HG03342 (cell line): ENCODE measurements around the gene ACTN1.
"Not testable (repeated sequence)": the region's sequence is repeated elsewhere in the genome, so short reads cannot be mapped to it uniquely, and the experiment has no call there.

Experiments
- ATAC-seq: cut with Tn5 transposase; IDR thresholded peaks from one replicate; pipeline ENCODE4 v1.9.1; 2021; ENCODE audit warnings: mild to moderate bottlenecking, moderate library complexity; ENCODE audit not compliant: unreplicated experiment

The ACTN1 gene

DNA sequence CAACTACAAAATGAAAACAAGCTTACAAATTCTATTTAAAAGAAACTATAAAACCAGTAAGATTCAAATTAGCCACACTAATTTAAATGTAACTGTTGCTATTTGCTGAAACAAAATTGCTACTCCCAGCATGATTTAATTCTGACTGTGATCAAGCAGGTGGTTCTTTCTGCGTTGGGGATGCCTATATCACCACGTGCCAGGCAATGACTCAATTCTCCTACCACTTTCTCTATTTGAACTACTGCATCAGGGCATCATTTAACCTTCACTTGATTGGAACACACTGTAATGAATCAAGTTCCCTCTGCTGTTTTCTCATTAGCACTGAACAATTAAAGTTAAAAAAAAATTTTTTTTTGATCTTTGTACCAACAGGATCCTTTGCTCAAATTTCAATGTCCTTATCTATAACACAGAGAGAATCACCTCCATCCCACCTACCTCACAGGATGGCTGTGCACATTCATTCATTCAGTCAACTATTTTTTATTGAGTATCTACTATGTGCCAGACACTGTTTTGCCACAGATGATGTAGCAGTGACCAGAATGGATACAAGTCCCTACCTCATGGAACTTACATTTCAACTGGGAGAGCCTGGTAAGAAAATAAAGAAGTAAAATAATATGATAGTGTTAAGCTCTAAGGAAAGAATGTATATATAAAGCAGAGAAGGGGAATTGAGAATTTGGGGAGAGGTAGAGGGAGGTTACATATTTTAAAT is 8.0 kb upstream of the ACTN1 start:
- no peak for ATAC-seq

DNA sequence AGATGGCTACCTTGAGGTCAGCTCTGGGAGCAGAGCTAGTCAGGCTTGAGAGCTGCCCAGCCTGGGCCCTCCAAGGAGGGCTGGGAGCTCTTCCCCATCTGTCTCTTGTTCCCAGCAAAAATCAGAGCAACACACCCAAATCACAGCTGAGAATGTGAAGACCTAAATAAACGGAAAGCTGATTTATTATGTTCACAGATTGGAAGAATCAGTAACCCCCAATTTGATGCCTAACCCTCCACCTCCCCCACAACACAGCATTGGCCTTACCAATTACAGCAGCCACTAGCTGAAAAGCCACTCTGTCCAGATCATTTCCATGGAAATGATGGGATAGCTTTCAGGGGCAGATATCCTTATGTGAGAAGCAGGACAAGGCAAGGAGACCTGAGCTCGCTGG is 7.1 kb upstream of the ACTN1 start:
- ATAC-seq, result no peak

DNA sequence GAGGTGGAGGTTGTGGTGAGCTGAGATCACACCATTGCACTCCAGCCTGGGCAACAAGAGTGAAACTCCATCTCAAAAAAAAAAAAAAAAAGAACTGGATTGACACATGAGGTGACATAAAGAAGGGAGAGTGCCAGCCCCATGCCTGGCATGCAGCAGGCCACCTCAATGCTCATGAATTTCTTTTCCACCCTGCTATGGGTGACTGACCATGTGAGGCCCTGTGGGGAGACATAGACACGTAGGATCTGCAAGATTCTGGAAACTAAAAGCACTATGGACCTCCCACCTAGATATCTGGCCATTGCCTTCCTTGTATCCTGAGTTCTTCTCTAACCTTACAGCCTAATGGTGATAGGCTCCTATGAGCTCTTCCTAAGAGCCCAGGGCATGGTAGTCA is 5.6 kb upstream of the ACTN1 start:
- no peak for ATAC-seq

DNA sequence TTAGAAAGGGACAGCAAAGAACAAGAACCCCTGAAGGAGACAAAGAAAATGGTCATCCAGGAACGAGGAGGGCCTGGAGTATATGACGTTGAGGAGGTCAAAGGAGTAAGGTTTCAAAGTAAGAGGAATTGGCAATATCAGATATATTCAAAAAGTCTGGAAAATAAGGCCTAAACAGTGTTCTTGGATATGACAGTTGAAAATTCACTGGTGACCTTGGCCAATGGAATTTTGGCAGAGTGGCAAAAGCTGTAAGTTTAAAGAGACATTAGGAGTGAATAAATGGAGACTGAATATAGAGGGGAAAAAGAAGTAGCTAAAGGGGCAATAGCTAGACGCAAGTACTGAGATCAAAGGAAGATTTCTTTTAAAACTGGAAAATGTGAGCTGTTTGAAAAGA is 4.1 kb upstream of the ACTN1 start:
- no peak for ATAC-seq

DNA sequence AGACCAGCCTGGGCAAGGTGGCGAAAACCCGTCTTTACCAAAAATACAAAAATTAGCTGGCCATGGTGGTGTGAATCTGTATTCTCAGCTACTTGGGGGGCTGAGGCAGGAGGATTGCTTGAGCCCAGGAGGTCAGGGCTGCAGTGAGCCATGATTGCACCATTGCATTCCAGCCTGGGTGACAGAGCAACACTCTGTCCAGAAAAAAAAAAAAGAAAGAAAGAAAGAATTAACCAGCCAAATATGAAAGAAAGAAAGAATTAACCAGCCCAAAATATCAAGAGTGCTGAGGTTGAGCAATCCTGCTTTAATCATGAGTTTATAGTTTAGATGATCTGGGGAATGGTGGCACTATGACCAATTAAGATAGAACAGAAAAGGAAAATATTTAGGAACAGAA is 3.5 kb upstream of the ACTN1 start:
- no peak for ATAC-seq

DNA sequence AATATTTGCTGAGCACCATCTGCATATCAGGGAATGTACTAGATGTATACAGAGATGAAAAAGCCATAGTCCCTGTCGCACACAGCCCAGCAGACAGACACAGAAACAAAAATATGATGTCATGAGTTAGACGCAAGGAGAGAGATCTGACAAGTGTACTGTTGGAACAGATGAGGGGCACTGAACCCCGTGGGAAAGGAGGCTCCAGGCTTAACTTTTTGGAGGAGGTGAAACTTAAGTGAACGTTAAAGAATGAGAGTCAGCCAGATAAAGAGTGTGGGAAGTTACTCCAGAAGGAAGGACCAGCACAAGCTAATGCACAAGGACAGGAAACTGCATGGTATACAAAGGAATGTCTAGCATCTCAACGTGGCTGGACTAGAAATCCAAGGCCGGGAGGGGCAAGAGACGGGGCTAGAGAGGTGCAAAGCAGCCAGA is 2.5 kb upstream of the ACTN1 start:
- ATAC-seq, result no peak

DNA sequence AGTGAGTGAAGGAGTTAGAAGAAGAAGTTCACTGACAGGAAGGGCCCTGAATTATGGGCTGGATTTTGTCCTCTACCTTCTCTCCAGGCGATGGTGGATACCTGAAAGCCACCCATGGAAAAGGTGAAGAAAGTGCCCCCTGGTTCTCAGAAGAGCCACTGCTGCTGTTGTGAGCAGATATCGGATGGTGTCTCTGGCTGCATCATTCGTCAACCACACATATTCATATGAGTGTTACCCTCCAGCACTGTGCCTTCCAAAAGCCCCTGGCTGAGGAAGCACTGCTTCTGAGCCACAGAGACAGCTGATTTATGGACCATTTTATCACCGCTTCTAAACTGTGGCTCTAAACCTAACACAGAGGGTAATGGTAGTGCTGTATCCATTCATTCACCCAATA is 2.0 kb upstream of the ACTN1 start:
- no peak for ATAC-seq

DNA sequence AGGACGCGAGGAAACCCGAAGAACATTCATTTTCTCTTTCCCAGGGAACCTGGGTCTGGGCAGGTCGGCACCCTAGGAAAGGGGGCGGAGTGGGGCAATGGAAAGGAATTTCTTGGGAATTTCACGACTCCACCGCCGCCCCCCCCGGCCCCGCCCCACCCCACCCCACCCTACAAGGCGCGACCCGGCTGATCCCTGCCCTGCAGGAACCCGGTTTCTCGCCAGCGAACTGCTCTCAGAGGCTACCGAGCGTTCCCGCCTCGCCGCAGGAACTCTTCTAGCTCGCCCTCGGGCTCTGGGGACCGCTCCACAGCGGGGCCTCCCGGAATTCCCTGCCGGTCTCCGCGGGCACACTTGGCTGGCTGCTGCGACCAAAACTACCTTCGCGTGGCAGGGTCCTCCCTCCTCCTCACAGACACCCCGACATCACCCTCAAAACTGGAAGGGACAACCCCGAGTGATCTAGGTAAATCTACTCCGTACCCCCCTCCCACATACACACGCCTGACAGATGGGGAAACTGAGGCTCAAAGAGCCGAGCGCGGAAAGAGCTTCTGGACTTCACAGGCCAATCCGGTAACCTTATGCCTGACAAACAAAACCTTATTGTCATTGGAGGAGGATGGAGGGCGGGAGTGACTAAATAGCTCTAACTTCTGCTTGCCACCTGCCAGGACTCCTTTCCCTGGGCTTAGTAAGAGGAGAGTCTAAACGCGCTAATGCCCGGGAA is 785 bp upstream of the ACTN1 start:
- no peak for ATAC-seq

DNA sequence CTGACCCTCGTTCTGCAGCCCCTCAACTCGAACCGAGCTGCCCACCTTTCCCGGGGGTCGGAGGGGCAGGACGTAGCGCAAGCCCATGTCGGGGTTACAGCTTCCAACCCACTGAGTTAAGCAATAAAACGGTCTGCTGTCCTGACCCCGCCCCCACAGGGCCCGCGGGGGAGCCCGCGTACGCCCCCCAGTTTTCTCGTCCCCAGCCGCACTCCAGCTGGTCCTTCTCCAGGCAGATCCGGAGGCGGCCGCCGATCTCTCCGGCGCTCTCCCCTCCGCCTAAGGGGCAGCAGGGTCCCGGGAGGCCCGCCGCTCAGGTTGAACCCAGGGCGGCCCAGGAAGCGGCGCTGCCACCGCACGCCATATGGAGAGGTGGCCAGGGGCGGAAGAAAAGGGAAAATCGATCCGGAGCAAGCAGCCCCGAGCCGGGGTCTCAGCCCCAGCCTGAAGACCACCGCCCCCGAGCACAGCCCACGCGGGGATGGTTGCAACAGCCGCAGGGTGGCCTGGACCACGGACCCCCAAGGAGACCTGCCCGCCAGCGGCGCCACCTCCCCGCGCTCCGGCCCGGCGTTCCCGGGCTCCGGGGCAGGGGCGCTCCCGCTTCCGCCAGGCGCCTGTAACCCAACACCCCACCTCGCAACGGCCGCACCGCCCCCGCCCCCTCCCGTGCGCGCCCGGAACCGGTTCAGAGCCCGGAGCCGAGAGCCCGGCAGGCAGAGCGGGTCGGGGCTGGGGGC is 760 bp downstream of the ACTN1 start:
- no peak for ATAC-seq

DNA sequence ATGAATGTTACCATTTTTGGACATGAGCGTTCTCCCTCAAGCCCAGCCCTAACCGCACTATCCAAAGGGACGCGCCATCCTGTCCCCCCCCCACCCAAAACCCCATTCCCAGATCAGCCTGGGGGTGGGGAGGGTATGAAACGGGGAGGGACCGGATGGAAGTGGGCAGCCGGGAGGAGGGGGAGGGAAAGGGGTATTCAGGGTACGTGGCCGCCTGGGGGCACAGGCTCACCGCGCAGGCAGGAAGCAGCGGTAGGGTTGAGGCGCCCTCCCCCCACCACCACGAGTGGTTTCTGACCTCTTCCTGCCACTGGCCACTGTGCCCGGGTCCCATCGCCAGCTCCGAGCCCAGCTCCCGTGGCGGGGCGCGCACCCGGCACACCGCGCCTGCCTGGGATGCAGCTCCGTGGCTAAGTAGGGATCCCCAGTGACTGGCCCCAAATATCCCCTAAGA is 1.4 kb downstream of the ACTN1 start:
- no peak for ATAC-seq

DNA sequence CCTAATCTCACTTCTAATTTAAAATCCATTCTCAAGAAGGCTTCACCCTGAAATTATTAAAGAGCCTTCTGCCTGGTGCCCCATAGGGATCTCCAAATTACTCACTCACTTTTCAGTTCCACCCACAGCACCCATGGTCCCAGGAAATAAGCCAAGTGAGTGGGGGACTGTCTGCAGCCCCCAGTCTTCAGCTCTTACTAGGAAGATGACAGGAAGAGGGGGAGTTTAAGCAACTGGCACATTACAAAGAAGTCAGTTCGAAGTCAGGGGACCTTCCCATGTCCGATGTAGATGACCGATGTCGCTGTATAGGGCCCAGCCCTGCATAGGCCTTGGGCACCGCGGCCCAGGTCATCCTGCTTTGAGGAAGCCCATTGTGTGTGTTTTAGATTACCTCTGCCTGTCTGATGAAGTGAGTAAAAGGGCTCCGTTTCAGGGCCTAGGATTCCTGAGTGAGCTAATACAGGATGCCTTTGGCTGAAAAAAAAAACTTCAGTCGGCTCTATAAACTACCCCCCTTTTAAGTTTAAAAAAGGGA is 1.9 kb downstream of the ACTN1 start:
- no peak for ATAC-seq

DNA sequence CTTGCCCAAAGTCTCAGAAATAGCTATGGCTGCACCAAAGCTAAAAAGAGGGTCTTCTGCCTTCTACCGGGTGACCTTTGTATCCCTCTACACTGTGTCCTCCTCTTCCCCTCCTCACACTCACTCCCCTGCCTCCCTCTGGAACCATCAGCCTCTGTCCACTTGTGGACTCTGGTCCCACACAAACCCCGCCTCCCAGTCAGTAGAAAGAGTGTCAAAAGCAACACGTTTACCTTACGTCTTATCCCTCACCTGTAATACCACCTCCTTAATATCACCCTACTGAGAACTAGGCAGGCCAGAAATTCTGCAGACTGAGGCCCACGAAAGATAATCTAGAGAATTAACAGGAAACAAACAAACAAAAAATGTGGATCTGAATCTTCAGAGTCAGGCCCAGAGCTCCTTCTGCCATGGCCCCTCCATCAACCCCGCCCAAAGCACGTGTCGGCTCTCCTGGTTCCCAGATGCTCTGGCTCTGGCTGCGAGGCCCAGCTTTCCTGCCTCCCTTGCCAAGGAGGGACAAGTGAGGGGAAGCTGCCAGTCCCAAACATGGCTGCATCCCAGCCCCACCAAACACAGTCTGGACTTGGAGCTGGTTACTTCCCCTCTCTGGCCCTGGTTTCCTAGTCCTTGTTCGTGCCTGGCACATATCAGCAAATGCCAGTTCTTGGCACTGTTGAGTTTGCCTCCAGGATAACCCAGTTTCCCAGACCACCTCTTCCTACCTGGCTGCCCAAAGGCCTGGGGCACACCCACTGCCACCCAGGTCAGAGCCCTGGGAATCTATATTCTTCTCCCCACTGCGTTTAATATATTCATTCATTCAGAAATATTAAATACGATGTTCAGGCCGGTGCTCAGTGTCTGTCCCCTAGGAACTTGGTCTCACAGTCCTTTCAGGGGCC is 2.7 kb downstream of the ACTN1 start:
- ATAC-seq, result no peak

DNA sequence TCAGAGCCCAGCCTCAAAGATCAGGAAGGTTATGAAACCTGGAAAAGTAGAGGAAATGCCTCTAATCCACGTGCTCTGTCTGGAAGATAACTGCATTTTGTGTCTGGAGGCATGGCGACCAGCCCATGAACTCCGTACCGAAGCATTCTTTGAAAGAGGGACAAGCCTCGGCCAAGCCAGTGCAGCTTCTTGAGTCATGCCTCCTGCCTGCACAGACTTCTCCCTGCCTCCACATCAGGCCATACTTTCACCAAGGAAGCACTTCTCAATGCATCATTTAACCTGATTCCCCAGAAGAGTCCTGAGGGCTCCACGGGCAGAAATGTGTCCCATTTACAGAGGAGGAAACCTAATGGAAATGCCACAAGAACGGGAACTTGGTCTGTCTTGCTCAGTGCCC is 3.4 kb downstream of the ACTN1 start:
- no peak for ATAC-seq

DNA sequence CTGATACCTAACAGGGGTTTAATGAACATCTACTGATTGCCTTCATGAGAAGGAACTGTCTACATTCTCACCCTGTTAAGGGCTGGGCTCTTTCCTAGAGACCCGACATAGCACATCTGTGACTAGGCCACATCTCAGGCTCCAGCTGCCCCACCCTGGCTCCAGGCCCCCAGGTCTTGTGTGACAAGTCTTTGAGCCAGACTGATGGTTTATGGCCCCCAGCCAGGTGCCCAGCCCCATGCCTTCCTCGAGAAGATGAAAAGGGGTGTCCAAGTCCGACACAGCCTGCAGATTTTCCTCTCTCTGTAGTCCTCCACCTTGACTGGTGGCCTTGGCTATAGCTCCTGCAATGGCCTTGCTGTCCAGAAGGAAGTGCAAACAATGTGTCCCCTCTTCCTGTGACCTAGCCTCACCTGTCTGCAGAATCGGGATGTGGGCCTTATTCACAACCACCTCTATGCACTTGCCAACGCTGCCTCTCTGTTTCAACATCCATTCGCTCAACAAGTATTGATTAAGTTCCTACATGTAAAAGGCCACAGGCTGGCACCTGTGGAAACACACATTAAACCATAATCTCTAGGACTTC is 4.2 kb downstream of the ACTN1 start:
- no peak for ATAC-seq

DNA sequence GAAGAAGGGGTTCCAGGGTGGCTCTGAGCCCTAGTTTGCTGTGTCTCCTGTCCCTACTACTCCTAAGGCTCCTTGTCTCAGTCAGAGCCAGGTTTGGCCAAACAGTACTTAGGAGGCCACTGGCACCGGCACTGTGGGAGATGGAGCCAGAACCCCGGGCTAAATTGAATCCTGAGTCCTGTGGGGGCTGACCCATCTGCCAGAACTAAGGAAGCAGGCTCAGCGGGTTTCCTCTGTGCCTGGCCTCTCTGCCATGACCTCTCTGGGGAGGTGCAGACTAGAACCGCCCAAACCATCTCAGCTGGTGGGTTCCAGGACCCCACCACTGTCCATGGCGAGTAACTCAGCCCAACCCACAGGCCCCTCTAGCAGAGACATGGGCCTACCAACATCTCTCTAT is 5.5 kb downstream of the ACTN1 start:
- ATAC-seq, result no peak

DNA sequence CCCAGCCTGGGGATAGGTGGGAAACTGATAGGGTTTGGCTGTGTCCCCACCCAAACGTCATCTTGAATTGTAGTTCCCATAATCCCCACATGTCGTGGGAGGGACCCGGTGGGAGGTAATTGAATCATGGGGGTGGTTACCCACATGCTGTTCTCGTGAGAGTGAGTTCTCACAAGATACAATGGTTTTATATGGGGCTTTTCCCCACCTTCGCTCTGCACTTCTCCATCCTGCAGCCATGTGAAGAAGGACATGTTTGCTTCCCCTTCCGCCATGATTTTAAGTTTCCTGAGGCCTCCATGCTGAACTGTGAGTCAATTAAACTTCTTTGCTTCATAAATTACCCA is 5.9 kb downstream of the ACTN1 start:
- ATAC-seq, result not testable (repeated sequence)

DNA sequence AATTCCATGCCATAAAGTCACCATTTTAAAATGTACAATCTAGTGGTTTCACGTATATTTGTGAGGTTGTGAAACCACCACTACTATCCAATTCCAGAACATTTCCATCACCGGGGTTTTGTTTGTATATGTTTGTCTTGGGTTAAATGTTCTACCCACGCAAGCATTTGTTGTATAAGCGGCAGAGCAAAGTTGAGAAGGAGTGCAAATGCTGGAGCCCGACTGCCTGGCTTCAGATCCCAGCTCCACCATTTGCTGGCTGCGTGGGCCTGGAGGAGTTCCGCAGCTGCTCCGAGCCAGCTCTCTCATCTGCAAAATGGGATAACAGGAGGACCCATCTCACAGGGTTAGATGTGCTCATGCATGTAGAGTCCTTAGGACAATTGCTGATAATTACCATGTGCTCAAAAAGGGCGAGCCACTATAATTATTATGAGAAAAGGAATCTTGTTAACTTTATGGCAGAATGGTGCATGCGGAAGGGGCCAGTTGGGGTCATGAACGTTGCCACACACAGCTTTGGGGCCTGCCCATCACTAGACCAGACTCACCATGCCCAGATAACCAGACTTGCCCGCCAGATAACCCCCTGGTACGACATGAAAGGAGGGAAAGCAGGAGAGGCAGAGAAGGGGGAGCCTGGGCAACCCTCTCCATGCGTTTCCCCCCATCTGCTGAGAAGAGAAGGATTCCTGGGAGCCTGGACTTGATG is 6.4 kb downstream of the ACTN1 start:
- ATAC-seq, result no peak

DNA sequence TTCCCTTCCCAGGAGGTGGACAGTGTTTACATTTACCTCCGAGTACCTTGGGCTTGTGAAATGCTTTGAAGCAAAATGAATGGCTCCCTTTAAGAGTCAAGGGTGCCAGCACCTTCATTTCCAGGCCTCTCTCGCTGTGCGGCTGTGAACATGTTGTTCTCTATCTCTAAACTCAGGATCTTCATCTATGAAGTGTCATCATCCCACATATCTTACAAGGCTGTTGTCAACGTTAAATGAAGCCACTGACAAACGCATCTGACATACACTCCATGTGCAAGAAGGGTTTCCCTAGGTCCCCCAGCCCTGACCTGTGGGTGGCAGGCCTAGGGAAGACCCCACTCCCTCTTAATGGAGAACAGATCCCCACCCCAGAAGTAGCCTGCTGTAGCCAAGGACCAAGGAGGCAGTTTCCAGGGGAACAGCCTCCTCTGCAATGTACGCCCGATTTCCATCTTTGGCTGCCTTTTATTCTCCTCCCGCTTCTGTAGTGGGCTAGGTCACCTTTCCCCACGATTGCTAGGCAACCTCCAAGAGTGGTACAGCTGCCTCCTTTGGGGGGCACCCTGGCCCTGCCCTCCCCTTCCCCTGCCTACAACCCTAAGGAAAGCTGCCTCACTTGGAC is 7.6 kb downstream of the ACTN1 start:
- ATAC-seq, result no peak

DNA sequence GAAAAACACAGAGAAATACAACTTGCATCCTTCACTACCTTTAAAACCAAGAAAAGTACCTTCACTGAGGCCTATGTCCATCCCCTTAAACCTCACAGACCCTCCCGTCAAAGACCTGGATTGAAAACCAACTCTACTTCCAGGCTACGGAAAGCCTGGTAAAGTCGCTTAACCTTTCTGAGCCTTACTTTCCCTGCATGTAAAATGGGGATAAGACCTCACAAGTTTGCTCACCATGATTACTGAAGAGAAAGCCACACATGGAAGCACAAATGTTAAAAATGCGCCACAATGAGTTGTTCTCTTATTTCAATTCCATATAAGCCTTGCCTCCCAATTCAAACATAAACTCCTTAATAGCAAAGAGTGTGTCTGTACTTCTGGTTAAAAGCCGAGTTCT is 8.4 kb downstream of the ACTN1 start:
- no peak for ATAC-seq
